Measurements from ENCODE around the gene TTC39C.

DNA sequence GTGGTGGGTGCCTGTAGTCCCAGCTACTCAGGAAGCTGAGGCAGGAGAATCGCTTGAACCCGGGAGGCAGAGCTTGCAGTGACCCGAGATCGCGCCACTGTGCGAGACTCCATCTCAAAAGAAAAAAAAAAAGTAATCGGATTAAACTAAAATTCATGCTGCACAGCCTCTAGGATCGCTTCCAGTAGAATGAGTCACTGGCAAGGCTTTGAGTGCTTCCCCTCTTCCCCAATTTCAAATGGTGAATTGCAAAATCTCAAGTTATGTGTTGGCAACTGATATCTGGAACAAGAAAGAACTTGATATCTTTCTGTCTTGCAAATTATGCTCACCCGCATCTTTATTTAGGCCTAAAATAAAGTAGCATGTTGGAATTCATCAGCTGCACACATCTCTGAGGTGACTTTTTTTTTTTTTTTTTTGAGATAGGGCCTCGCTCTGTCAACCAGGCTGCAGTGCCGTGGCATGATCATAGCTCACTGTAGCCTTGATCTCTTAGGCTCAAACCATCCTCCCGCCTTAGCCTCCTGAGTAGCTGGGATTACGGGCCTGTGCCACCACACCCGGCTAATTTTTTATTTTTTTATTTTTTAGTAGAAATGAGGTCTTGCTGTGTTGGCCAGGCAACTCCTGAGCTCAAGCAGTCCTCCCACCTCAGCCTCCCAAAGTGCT lies 12.7 kb downstream of the TTC39C start:
- no peak for TF ChIP-seq CTCF (IDR thresholded peaks at IDR 0.05)
- no peak for TF ChIP-seq EP300 (IDR thresholded peaks at IDR 0.05)
- TF ChIP-seq POLR2A (IDR thresholded peaks at IDR 0.05) = no peak
